CD4-positive, alpha-beta T cell treated with Interleukin-21 for 1 hour (primary cell): ENCODE measurements around the gene PIR.
A peak's percentile ranks its signal among the peaks of the same experiment; 100 is the strongest.

ENCODE experiments used
- DNase-seq: peaks from one replicate; pipeline ENCODE4 v3.0.0-alpha.2; 2020

The PIR gene

GRCh38 chrX:15416133-15416993 is 76.8 kb downstream of the PIR start:
- DNase-seq: no peak

GRCh38 chrX:15413101-15413500 is 80.0 kb downstream of the PIR start:
- no peak for DNase-seq

- DNase-seq: no peak
Measured at GRCh38 chrX:15410947-15411346, 82.2 kb downstream of the PIR start.

- DNase-seq: no peak
Measured at GRCh38 chrX:15410430-15410829, 82.7 kb downstream of the PIR start.

- DNase-seq: no peak
Measured at GRCh38 chrX:15405846-15406245, 87.3 kb downstream of the PIR start.

- no peak for DNase-seq
Measured at GRCh38 chrX:15404401-15405096, 88.6 kb downstream of the PIR start.

GRCh38 chrX:15401378-15401777 is 91.8 kb downstream of the PIR start:
- no peak for DNase-seq

GRCh38 chrX:15399962-15400391 is 93.2 kb downstream of the PIR start:
- no peak for DNase-seq

GRCh38 chrX:15398874-15399273 is 94.3 kb downstream of the PIR start:
- DNase-seq: no peak

GRCh38 chrX:15395789-15396188 is 97.3 kb downstream of the PIR start:
- no peak for DNase-seq

- DNase-seq: no peak
Measured at GRCh38 chrX:15391850-15392249, 101.3 kb downstream of the PIR start.

- no peak for DNase-seq
Measured at GRCh38 chrX:15384304-15384703, 108.8 kb downstream of the PIR start, which contains the start of gene VEGFD. TSS of gene VEGFD (minus strand) at chrX:15384413. CDS start at chrX:15383946, 467 bp downstream.

- DNase-seq: no peak
Measured at GRCh38 chrX:15382813-15383212, 110.3 kb downstream of the PIR start.

- DNase-seq: no peak
Measured at GRCh38 chrX:15376956-15377355, 116.2 kb downstream of the PIR start.

GRCh38 chrX:15373976-15374375 is 119.2 kb downstream of the PIR start:
- no peak for DNase-seq

GRCh38 chrX:15366506-15367352 is 126.4 kb downstream of the PIR start:
- DNase-seq: no peak

GRCh38 chrX:15359701-15360100 is 133.4 kb downstream of the PIR start:
- no peak for DNase-seq

GRCh38 chrX:15358533-15358932 is 134.6 kb downstream of the PIR start:
- DNase-seq: no peak

- no peak for DNase-seq
Measured at GRCh38 chrX:15356444-15356843, 136.7 kb downstream of the PIR start.

GRCh38 chrX:15350329-15350996 is 142.7 kb downstream of the PIR start:
- DNase-seq: no peak

- peak; percentile 34 for DNase-seq
Measured at GRCh38 chrX:15349046-15349445, 144.1 kb downstream of the PIR start.

GRCh38 chrX:15345976-15346375 is 147.2 kb downstream of the PIR start:
- DNase-seq: no peak

GRCh38 chrX:15344106-15344505 is 149.0 kb downstream of the PIR start:
- DNase-seq: no peak
